Thyroid gland (tissue), 4 donors: ENCODE measurements around the gene ZNF618.

Experiments
- POLR2A ChIP-seq, 2 donors: fragments of 450-650 bp; IDR thresholded peaks; one replicate each; pipeline ENCODE4 v1.6.1; 2017; ENCODE audit warnings: antibody characterized with exemption in 2 of 2, mild to moderate bottlenecking in 2 of 2, moderate library complexity in 1 of 2
- TF ChIP-seq, protein P1 (sequence below), 6 experiments: fragments of 200-600 bp in 3 of 6; fragments of 450-650 bp in 3 of 6; sonication (generic) in 3 of 6; IDR thresholded peaks; one replicate each; pipeline ENCODE4 v1.5.1; 2016 to 2019; ENCODE audit warnings: antibody characterized with exemption in 6 of 6, mild to moderate bottlenecking in 2 of 6, inconsistent platforms in 1 of 6, moderate library complexity in 1 of 6

DNA sequence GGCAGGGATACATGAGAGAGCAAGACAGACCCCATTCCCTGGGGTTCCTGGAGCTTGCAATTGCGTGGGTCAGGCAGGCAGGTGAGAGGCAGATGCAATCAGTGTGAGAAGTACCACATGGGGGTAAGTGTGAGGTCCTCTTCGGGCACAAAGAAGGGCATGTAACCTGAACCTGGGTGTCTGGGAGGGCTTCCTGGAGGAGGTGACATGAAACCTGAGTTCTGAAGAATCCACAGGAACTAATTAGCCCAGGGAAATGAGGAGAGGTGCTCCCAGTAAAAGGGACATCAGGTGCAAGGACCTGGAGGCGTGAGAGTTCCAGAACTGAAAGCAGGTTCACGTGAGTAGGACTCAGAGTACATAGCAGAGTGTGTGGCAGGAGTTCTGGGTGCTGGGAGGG is 199.5 kb downstream of the ZNF618 start:
- TF ChIP-seq POLR2A (IDR thresholded peaks at IDR 0.05), result no peak
- TF ChIP-seq, protein P1, sequence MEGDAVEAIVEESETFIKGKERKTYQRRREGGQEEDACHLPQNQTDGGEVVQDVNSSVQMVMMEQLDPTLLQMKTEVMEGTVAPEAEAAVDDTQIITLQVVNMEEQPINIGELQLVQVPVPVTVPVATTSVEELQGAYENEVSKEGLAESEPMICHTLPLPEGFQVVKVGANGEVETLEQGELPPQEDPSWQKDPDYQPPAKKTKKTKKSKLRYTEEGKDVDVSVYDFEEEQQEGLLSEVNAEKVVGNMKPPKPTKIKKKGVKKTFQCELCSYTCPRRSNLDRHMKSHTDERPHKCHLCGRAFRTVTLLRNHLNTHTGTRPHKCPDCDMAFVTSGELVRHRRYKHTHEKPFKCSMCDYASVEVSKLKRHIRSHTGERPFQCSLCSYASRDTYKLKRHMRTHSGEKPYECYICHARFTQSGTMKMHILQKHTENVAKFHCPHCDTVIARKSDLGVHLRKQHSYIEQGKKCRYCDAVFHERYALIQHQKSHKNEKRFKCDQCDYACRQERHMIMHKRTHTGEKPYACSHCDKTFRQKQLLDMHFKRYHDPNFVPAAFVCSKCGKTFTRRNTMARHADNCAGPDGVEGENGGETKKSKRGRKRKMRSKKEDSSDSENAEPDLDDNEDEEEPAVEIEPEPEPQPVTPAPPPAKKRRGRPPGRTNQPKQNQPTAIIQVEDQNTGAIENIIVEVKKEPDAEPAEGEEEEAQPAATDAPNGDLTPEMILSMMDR (IDR thresholded peaks at IDR 0.05), result no peak
